Type B pancreatic cell (in vitro differentiated cells): ENCODE results near the gene LARP6. TPM values are rescaled to one million over a fixed set of nuclear protein-coding genes. Genes with fewer than 3 reads are reported as not detected.

Experiments used
- DNase-seq: peaks from one replicate; pipeline ENCODE4 v3.0.0; 2021; ENCODE audit warnings: mixed read lengths; ENCODE audit not compliant: unreplicated experiment; ENCODE audit errors: extremely low spot score
- H3K27ac Mint-ChIP-seq: 2 replicates; pipeline ENCODE4 v1.8.0; 2021; ENCODE audit warnings: mild to moderate bottlenecking, mixed read lengths
- H3K27me3 Mint-ChIP-seq: 2 replicates; pipeline ENCODE4 v1.8.0; 2021; ENCODE audit warnings: mixed read lengths
- H3K36me3 Mint-ChIP-seq: 2 replicates; pipeline ENCODE4 v1.8.0; 2021; ENCODE audit warnings: mixed read lengths
- H3K4me1 Mint-ChIP-seq: one replicate; pipeline ENCODE4 v1.8.0; 2021; ENCODE audit warnings: mixed read lengths; ENCODE audit not compliant: unreplicated experiment
- H3K4me3 Mint-ChIP-seq: 2 replicates; pipeline ENCODE4 v1.8.0; 2021; ENCODE audit warnings: mild to moderate bottlenecking, mixed read lengths
- H3K9me3 Mint-ChIP-seq: 2 replicates; pipeline ENCODE4 v1.8.0; 2021; ENCODE audit warnings: mixed read lengths
- total RNA-seq: library from RNA; stranded (reverse); gene quantifications from 2 replicates; pipeline ENCODE4 v1.2.1, GENCODE V29; 2021; ENCODE audit warnings: low replicate concordance
- TF ChIP-seq, protein P1 (sequence below): fragments of 200-600 bp; sonication (generic); conservative IDR thresholded peaks from 2 replicates; pipeline ENCODE4 v1.5.0; 2021; ENCODE audit warnings: antibody characterized with exemption, mild to moderate bottlenecking

The LARP6 gene
- total RNA-seq, 1 donor from 2014 or later: 15.7 TPM

GRCh38 chr15:70794596-70795310 lies 59.2 kb downstream of the LARP6 start:
- H3K4me3 Mint-ChIP-seq: no peak overlapping the region
- H3K27ac Mint-ChIP-seq: no peak overlapping the region
- peaks cover 4% of the 10 kb centered on the region for H3K9me3 Mint-ChIP-seq
- no peaks in the 10 kb centered on the region for H3K27me3 Mint-ChIP-seq
- H3K36me3 Mint-ChIP-seq: no peaks in the 10 kb centered on the region
- no peak for DNase-seq
- peaks cover 6% of the 10 kb centered on the region for H3K4me1 Mint-ChIP-seq
- TF ChIP-seq, protein P1, sequence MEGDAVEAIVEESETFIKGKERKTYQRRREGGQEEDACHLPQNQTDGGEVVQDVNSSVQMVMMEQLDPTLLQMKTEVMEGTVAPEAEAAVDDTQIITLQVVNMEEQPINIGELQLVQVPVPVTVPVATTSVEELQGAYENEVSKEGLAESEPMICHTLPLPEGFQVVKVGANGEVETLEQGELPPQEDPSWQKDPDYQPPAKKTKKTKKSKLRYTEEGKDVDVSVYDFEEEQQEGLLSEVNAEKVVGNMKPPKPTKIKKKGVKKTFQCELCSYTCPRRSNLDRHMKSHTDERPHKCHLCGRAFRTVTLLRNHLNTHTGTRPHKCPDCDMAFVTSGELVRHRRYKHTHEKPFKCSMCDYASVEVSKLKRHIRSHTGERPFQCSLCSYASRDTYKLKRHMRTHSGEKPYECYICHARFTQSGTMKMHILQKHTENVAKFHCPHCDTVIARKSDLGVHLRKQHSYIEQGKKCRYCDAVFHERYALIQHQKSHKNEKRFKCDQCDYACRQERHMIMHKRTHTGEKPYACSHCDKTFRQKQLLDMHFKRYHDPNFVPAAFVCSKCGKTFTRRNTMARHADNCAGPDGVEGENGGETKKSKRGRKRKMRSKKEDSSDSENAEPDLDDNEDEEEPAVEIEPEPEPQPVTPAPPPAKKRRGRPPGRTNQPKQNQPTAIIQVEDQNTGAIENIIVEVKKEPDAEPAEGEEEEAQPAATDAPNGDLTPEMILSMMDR: no peak

- Mint-ChIP-seq H3K27me3 (no peaks in the 10 kb centered on the region), H3K4me3 (no peak overlapping the region), H3K27ac (no peak overlapping the region), H3K36me3 (no peaks in the 10 kb centered on the region), H3K9me3 (peaks cover 4% of the 10 kb centered on the region), H3K4me1 (peaks cover 5% of the 10 kb centered on the region)
- no peak for DNase-seq
- TF ChIP-seq, protein P1: no peak
Observed at GRCh38 chr15:70793694-70794093, 60.3 kb downstream of the LARP6 start.

GRCh38 chr15:70792171-70792573 lies 61.8 kb downstream of the LARP6 start:
- Mint-ChIP-seq H3K36me3 (no peaks in the 10 kb centered on the region), H3K9me3 (peaks cover 4% of the 10 kb centered on the region), H3K4me1 (peaks cover 9% of the 10 kb centered on the region), H3K27ac (no peak overlapping the region), H3K4me3 (no peak overlapping the region), H3K27me3 (no peaks in the 10 kb centered on the region)
- DNase-seq: no peak
- TF ChIP-seq, protein P1: no peak

GRCh38 chr15:70791259-70791658 lies 62.7 kb downstream of the LARP6 start:
- TF ChIP-seq, protein P1: no peak
- Mint-ChIP-seq H3K4me1 (peaks cover 9% of the 10 kb centered on the region), H3K36me3 (no peaks in the 10 kb centered on the region), H3K27ac (no peak overlapping the region), H3K4me3 (no peak overlapping the region), H3K9me3 (peaks cover 4% of the 10 kb centered on the region), H3K27me3 (no peaks in the 10 kb centered on the region)
- DNase-seq: no peak

- H3K27ac Mint-ChIP-seq: no peak overlapping the region
- no peaks in the 10 kb centered on the region for H3K36me3 Mint-ChIP-seq
- no peak overlapping the region for H3K4me3 Mint-ChIP-seq
- TF ChIP-seq, protein P1: no peak
- H3K4me1 Mint-ChIP-seq: peaks cover 9% of the 10 kb centered on the region
- no peak for DNase-seq
- peaks cover 4% of the 10 kb centered on the region for H3K9me3 Mint-ChIP-seq
- no peaks in the 10 kb centered on the region for H3K27me3 Mint-ChIP-seq
Observed at GRCh38 chr15:70789213-70789612, 64.7 kb downstream of the LARP6 start.
